K562 (cell line): ENCODE results near the gene TNIK. TPM values are rescaled to one million over a fixed set of nuclear protein-coding genes. Genes with fewer than 3 reads are reported as not detected.

ENCODE experiments used
- CBFA2T3 ChIP-seq: fragments of 450-650 bp; IDR thresholded peaks from 2 replicates; pipeline ENCODE4 v1.6.1; 2017
- CEBPG ChIP-seq, 3 experiments: fragments of 200-800 bp in 1 of 3; sonication (Bioruptor generic) in 1 of 3; sonication (generic) in 1 of 3; formaldehyde crosslinking in 1 of 3; IDR thresholded peaks in 2 of 3; conservative IDR thresholded peaks in 1 of 3; 2 replicates each; pipeline versions ENCODE4 v1.6.1 to v1.8.0; 2016 to 2022; ENCODE audit warnings: missing compliant biosample characterization in 2 of 3, missing genetic modification characterization in 2 of 3, mild to moderate bottlenecking in 1 of 3, missing genetic modification reagents in 1 of 3
- CXXC5 ChIP-seq: fragments of 250-450 bp; sonication (Bioruptor Pico); IDR thresholded peaks from 2 replicates; pipeline ENCODE4 v1.8.0; 2022; ENCODE audit warnings: inconsistent platforms, mild to moderate bottlenecking, moderate library complexity
- DDX20 ChIP-seq: fragments of 450-650 bp; IDR thresholded peaks from 2 replicates; pipeline ENCODE4 v1.6.1; 2016; ENCODE audit warnings: missing genetic modification characterization, low read depth, mild to moderate bottlenecking, missing compliant biosample characterization, moderate library complexity
- HMGXB4 ChIP-seq: sonication (generic); formaldehyde crosslinking; IDR thresholded peaks from 2 replicates; pipeline ENCODE4 v1.8.1; 2023; ENCODE audit warnings: mild to moderate bottlenecking, missing genetic modification reagents
- KLF16 ChIP-seq: IDR thresholded peaks from 2 replicates; pipeline ENCODE4 v1.6.1; 2016; ENCODE audit warnings: antibody characterized with exemption
- LARP7 ChIP-seq: fragments of 450-650 bp; IDR thresholded peaks from 2 replicates; pipeline ENCODE4 v1.6.1; 2016
- MYBL2 ChIP-seq, 2 experiments: fragments of 450-650 bp in 1 of 2; sonication (generic) in 1 of 2; formaldehyde crosslinking in 1 of 2; IDR thresholded peaks; 2 replicates each; pipeline versions ENCODE4 v1.6.1 to v1.8.1; 2017 to 2022; ENCODE audit warnings: borderline replicate concordance in 1 of 2, inconsistent platforms in 1 of 2, low read depth in 1 of 2, mild to moderate bottlenecking in 1 of 2, missing genetic modification reagents in 1 of 2, moderate library complexity in 1 of 2
- NFE2 ChIP-seq: IDR thresholded peaks from 2 replicates; pipeline ENCODE4 v1.6.1; 2014; ENCODE audit warnings: antibody characterized with exemption, low read depth
- POLR3A ChIP-seq: IDR thresholded peaks from 2 replicates; pipeline ENCODE4 v1.6.1; 2011; ENCODE audit warnings: borderline replicate concordance, mild to moderate bottlenecking, moderate library complexity; ENCODE audit not compliant: insufficient read length, insufficient read depth; ENCODE audit errors: extremely low read depth
- PURB ChIP-seq: sonication (generic); formaldehyde crosslinking; IDR thresholded peaks from 2 replicates; pipeline ENCODE4 v1.9.0; 2021; ENCODE audit warnings: low read depth, mild to moderate bottlenecking, missing genetic modification reagents
- TAF9B ChIP-seq: fragments of 450-650 bp; IDR thresholded peaks from 2 replicates; pipeline ENCODE4 v1.6.1; 2018; ENCODE audit warnings: mild to moderate bottlenecking; ENCODE audit not compliant: partially characterized antibody
- TOE1 ChIP-seq, 2 experiments: fragments of 450-650 bp in 1 of 2; sonication (generic) in 1 of 2; formaldehyde crosslinking in 1 of 2; IDR thresholded peaks; 2 replicates each; pipeline versions ENCODE4 v1.7.1 to v1.8.0; 2016 to 2022; ENCODE audit warnings: borderline replicate concordance in 2 of 2, mild to moderate bottlenecking in 2 of 2, antibody characterized with exemption in 1 of 2, inconsistent platforms in 1 of 2, low read depth in 1 of 2, missing genetic modification reagents in 1 of 2, moderate library complexity in 1 of 2
- ZNF253 ChIP-seq: fragments of 250-450 bp; sonication (Bioruptor Pico); conservative IDR thresholded peaks from 2 replicates; pipeline ENCODE4 v1.6.1; 2021; ENCODE audit warnings: mild to moderate bottlenecking
- ZNF551 ChIP-seq: fragments of 250-450 bp; sonication (Bioruptor Pico); IDR thresholded peaks from 2 replicates; pipeline ENCODE4 v1.5.0; 2021; ENCODE audit warnings: mild to moderate bottlenecking, moderate library complexity
- polyA plus RNA-seq, 8 experiments: library from polyadenylated mRNA; depleted of rRNA in 4 of 8; stranded (reverse) in 5 of 8; unstranded in 3 of 8; fragments of >200 nt; fragmentation: Nextera tagmentation in 2 of 8; fragmentation: Illumina TruSeq in 1 of 8; extraction: Ambion mirVana in 2 of 8; extraction: Trizol in 1 of 8; gene quantifications; 2 replicates each; pipeline versions ENCODE4 v1.2.1 to v1.2.3, GENCODE V29; 2011 to 2014; ENCODE audit warnings: inconsistent platforms in 1 of 8, missing spikeins in 1 of 8
- total RNA-seq, 7 experiments: library from RNA; depleted of rRNA in 6 of 7; stranded (reverse); fragments of >200 nt in 6 of 7; fragmentation: Illumina TruSeq in 2 of 7; extraction: Trizol in 2 of 7; gene quantifications; 2 replicates each; pipeline versions ENCODE4 v1.2.1 to v1.2.3, GENCODE V29; 2011 to 2021; ENCODE audit warnings: low replicate concordance in 1 of 7
- TF ChIP-seq, protein P1 (sequence below): fragments of 450-650 bp; formaldehyde crosslinking; IDR thresholded peaks from 2 replicates; pipeline ENCODE4 v1.4.0; 2022; ENCODE audit warnings: missing genetic modification characterization
- TF ChIP-seq, protein P2 (sequence below): IDR thresholded peaks from 2 replicates; pipeline ENCODE4 v1.6.1; 2011; ENCODE audit warnings: borderline replicate concordance, low read depth, mild to moderate bottlenecking, moderate library complexity, low read length; ENCODE audit not compliant: insufficient read depth, poor library complexity, severe bottlenecking
- TF ChIP-seq, protein P3 (sequence below), 2 experiments: fragments of 250-450 bp in 1 of 2; fragments of 450-650 bp in 1 of 2; sonication (Bioruptor Pico) in 1 of 2; IDR thresholded peaks; 2 replicates each; pipeline versions ENCODE4 v1.6.1 to v1.8.0; 2016 to 2021; ENCODE audit warnings: mild to moderate bottlenecking in 2 of 2, moderate library complexity in 2 of 2, missing compliant biosample characterization in 1 of 2, missing genetic modification characterization in 1 of 2

TNIK gene
- total and polyA plus RNA-seq, 9 of the 15 experiments (the other 6 are each of a cell fraction or from before 2014, with no cell fraction given), result 6.6 to 39.0 (median 24.7) TPM

DNA sequence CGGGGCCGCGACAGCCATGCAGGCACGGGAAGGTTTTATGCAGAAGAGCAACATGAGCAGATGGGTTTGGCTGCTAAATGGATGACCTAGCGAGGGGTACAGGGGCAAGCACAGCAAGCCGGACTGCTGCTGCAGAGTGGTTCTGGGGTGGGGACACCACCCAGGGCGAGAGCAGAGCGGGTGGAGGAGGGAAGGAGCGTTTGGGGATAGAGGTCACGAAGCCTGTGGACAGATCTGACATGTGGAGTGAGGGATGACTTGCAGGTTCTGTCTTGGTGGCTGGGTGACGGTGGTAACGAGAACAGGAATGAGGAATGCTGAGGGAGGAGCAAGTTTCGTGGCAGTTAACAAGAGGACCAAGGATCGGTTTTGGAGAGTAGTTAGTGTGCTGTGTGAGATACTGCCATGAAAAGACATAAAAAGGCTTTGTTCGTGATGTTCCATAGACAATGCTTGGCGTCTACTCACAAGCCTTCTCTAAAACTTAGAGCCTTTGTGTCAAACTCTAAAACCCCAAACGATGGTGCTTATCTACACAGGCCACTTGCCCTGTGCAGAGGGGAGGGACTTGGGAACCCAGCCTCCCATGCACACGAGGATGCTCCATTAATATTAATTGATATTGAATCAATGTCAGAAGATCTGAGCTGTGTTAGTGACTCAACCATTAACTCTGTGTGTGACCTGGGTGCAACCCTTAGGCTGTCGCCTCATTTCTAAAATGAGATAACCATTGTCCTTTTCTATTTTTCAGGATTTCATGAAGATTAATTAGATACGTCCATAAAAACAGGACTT, 301.0 kb downstream of the TNIK start (continued):
- TF ChIP-seq TOE1 (IDR thresholded peaks at IDR 0.05; ENCODE audit: borderline replicate concordance) (peak; percentile 36; the same call in 1 of the 2 replicates), TOE1 (CRISPR knock-in tag; IDR thresholded peaks at IDR 0.05; ENCODE audit: borderline replicate concordance, low read depth) (no peak), CBFA2T3 (peak; percentile 78), MYBL2 (IDR thresholded peaks at IDR 0.05; ENCODE audit: low read depth) (no peak), MYBL2 (CRISPR knock-in tag; IDR thresholded peaks at IDR 0.05; ENCODE audit: borderline replicate concordance) (no peak), KLF16 (no peak), NFE2 (peak; percentile 97), PURB (no peak), LARP7 (no peak), DDX20 (tag) (no peak), HMGXB4 (no peak), ZNF253 (CRISPR knock-in tag) (no peak), CXXC5 (CRISPR knock-in tag) (peak; percentile 51; the same call in 1 of the 2 replicates), TAF9B (no peak), POLR3A (no peak), ZNF551 (CRISPR knock-in tag) (no peak), CEBPG (CRISPR knock-in tag; IDR thresholded peaks at IDR 0.05) (no peak), CEBPG (tag; conservative IDR thresholded peaks at IDR 0.05 in 1 of 2, IDR thresholded peaks at IDR 0.05 in 1 of 2) (no peak)
- TF ChIP-seq, protein P1, sequence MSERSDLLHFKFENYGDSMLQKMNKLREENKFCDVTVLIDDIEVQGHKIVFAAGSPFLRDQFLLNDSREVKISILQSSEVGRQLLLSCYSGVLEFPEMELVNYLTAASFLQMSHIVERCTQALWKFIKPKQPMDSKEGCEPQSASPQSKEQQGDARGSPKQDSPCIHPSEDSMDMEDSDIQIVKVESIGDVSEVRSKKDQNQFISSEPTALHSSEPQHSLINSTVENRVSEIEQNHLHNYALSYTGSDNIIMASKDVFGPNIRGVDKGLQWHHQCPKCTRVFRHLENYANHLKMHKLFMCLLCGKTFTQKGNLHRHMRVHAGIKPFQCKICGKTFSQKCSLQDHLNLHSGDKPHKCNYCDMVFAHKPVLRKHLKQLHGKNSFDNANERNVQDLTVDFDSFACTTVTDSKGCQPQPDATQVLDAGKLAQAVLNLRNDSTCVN (CRISPR knock-in tag), result no peak
- TF ChIP-seq, protein P2, sequence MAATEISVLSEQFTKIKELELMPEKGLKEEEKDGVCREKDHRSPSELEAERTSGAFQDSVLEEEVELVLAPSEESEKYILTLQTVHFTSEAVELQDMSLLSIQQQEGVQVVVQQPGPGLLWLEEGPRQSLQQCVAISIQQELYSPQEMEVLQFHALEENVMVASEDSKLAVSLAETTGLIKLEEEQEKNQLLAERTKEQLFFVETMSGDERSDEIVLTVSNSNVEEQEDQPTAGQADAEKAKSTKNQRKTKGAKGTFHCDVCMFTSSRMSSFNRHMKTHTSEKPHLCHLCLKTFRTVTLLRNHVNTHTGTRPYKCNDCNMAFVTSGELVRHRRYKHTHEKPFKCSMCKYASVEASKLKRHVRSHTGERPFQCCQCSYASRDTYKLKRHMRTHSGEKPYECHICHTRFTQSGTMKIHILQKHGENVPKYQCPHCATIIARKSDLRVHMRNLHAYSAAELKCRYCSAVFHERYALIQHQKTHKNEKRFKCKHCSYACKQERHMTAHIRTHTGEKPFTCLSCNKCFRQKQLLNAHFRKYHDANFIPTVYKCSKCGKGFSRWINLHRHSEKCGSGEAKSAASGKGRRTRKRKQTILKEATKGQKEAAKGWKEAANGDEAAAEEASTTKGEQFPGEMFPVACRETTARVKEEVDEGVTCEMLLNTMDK, result no peak
- TF ChIP-seq, protein P3, sequence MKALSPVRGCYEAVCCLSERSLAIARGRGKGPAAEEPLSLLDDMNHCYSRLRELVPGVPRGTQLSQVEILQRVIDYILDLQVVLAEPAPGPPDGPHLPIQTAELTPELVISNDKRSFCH (CRISPR knock-in tag; IDR thresholded peaks at IDR 0.05), result no peak
- TF ChIP-seq, protein P3 (tag; IDR thresholded peaks at IDR 0.05), result peak; percentile 75; the same call in 1 of the 2 replicates
